Naive thymus-derived CD8-positive, alpha-beta T cell (primary cell): ENCODE data around the gene RHOJ. TPM values are rescaled to one million over a fixed set of nuclear protein-coding genes. Genes with fewer than 3 reads are reported as not detected.

Experiments
- ATAC-seq, 2 donors: fragments of 150-1000 bp; cut with Tn5 transposase in 1 of 2; sonication (Bioruptor Pico), chemical (Tn5 transposase) in 1 of 2; 1 replicate in 1 of 2; 2 replicates in 1 of 2; pipeline ENCODE4 v1.10.0; 2021; ENCODE audit warnings: mild to moderate bottlenecking in 2 of 2, moderate library complexity in 2 of 2
- POLR2A ChIA-PET: fragments of 350-600 bp; sonication (Branson Sonifier 250); formaldehyde crosslinking; loops from one replicate; lab custom pipeline; 2021; ENCODE audit warnings: antibody characterized with exemption; lab: Charles Lee
- DNase-seq, 10 donors: peaks; one replicate each; pipeline versions ENCODE4 v3.0.0 to v3.0.0-alpha.2; 2020 to 2022
- H3K27ac Mint-ChIP-seq, 10 donors: one replicate each; pipeline ENCODE4 v1.8.0; 2020 to 2022; ENCODE audit warnings: mild to moderate bottlenecking in 10 of 10, mixed read lengths in 10 of 10, moderate library complexity in 4 of 10, inconsistent platforms in 1 of 10
- H3K27me3 Mint-ChIP-seq, 5 donors: one replicate each; pipeline ENCODE4 v1.8.0; 2021 to 2022; ENCODE audit warnings: mixed read lengths in 5 of 5
- H3K36me3 Mint-ChIP-seq, 3 donors: one replicate each; pipeline ENCODE4 v1.8.0; 2020 to 2022; ENCODE audit warnings: mixed read lengths in 3 of 3, mild to moderate bottlenecking in 2 of 3, inconsistent platforms in 1 of 3
- H3K4me1 Mint-ChIP-seq, 4 donors: one replicate each; pipeline ENCODE4 v1.8.0; 2021 to 2022; ENCODE audit warnings: mixed read lengths in 4 of 4
- H3K4me3 Mint-ChIP-seq, 10 donors: one replicate each; pipeline ENCODE4 v1.8.0; 2020 to 2022; ENCODE audit warnings: mild to moderate bottlenecking in 10 of 10, mixed read lengths in 10 of 10, moderate library complexity in 6 of 10, inconsistent platforms in 1 of 10
- H3K9me3 Mint-ChIP-seq, 9 donors: one replicate each; pipeline ENCODE4 v1.8.0; 2020 to 2022; ENCODE audit warnings: mixed read lengths in 9 of 9, mild to moderate bottlenecking in 3 of 9, inconsistent platforms in 1 of 9, moderate library complexity in 1 of 9
- polyA plus RNA-seq, 3 donors: library from polyadenylated mRNA; unstranded; fragments of 300-500 nt; fragmentation: Illumina TruSeq; gene quantifications; one replicate each; pipeline ENCODE4 v1.2.3, GENCODE V29; 2021
- total RNA-seq, 8 experiments: library from RNA in 2 of 8; stranded (reverse) in 2 of 8; gene quantifications; one replicate each; pipeline ENCODE4 v1.2.3 and lab custom pipeline; 2021 to 2026

RHOJ gene
- total and polyA plus RNA-seq, 5 experiments from 2014 or later, result not detected

- H3K4me3 Mint-ChIP-seq, result no peak overlapping the region
- H3K4me1 Mint-ChIP-seq, result no peaks in the 10 kb centered on the region
- no peak overlapping the region for H3K27ac Mint-ChIP-seq
- POLR2A ChIA-PET, result no interaction called here
- ATAC-seq (no peak), DNase-seq (no peak)
- no peaks in the 10 kb centered on the region for H3K36me3 Mint-ChIP-seq
- peaks cover 0 to 19% (median 5%) of the 10 kb centered on the region in 5 donors for H3K27me3 Mint-ChIP-seq
- peaks cover 0 to 13% (median 7%) of the 10 kb centered on the region in 9 donors for H3K9me3 Mint-ChIP-seq
These were observed 17.8 kb upstream of the RHOJ start for GRCh38 chr14:63186453-63186852.

- H3K9me3 Mint-ChIP-seq, result peaks cover 0 to 6% (median 3%) of the 10 kb centered on the region in 9 donors
- ATAC-seq (no peak), DNase-seq (no peak)
- peaks cover 0 to 6% (median 4%) of the 10 kb centered on the region in 5 donors for H3K27me3 Mint-ChIP-seq
- no peaks in the 10 kb centered on the region for H3K4me1 Mint-ChIP-seq
- no peak overlapping the region for H3K4me3 Mint-ChIP-seq
- H3K27ac Mint-ChIP-seq, result no peak overlapping the region
- POLR2A ChIA-PET, result no interaction called here
- H3K36me3 Mint-ChIP-seq, result no peaks in the 10 kb centered on the region
These were observed 13.0 kb upstream of the RHOJ start for GRCh38 chr14:63191211-63191610.

GRCh38 chr14:63192085-63192484 is 12.2 kb upstream of the RHOJ start:
- Mint-ChIP-seq H3K36me3 (peaks cover 0 to under 1% (median 0%) of the 10 kb centered on the region in 3 donors), H3K4me1 (no peaks in the 10 kb centered on the region), H3K27me3 (peaks cover 0 to 6% (median 4%) of the 10 kb centered on the region in 5 donors), H3K4me3 (no peak overlapping the region), H3K9me3 (peaks cover 0 to 6% (median 3%) of the 10 kb centered on the region in 9 donors), H3K27ac (no peak overlapping the region)
- POLR2A ChIA-PET, result no interaction called here
- ATAC-seq (no peak), DNase-seq (no peak)

- no peak for ATAC-seq
- POLR2A ChIA-PET, result no interaction called here
- H3K36me3 Mint-ChIP-seq, result peaks cover 0 to 8% (median 0%) of the 10 kb centered on the region in 3 donors
- H3K9me3 Mint-ChIP-seq, result peaks cover 0 to 9% (median 3%) of the 10 kb centered on the region in 9 donors
- DNase-seq, result no peak
- peaks cover 4 to 13% (median 6%) of the 10 kb centered on the region in 5 donors for H3K27me3 Mint-ChIP-seq
- H3K27ac Mint-ChIP-seq, result no peak overlapping the region
- no peaks in the 10 kb centered on the region for H3K4me1 Mint-ChIP-seq
- no peak overlapping the region for H3K4me3 Mint-ChIP-seq
These were observed 11.0 kb upstream of the RHOJ start for GRCh38 chr14:63193236-63193635.

GRCh38 chr14:63200035-63200740 is 4.1 kb upstream of the RHOJ start:
- H3K4me3 Mint-ChIP-seq, result no peak overlapping the region
- H3K9me3 Mint-ChIP-seq, result peaks cover 0 to 4% (median 0%) of the 10 kb centered on the region in 9 donors
- no peak for DNase-seq
- H3K36me3 Mint-ChIP-seq, result peaks cover 0 to 8% (median 0%) of the 10 kb centered on the region in 3 donors
- no peak overlapping the region for H3K27ac Mint-ChIP-seq
- H3K4me1 Mint-ChIP-seq, result no peaks in the 10 kb centered on the region
- no peak for ATAC-seq
- peaks cover 11 to 23% (median 20%) of the 10 kb centered on the region in 5 donors for H3K27me3 Mint-ChIP-seq
- POLR2A ChIA-PET, result no interaction called here

GRCh38 chr14:63200767-63201166 is 3.5 kb upstream of the RHOJ start:
- no peak overlapping the region for H3K27ac Mint-ChIP-seq
- no peaks in the 10 kb centered on the region for H3K4me1 Mint-ChIP-seq
- peaks cover 11 to 23% (median 20%) of the 10 kb centered on the region in 5 donors for H3K27me3 Mint-ChIP-seq
- POLR2A ChIA-PET, result no interaction called here
- peaks cover 0 to 8% (median 0%) of the 10 kb centered on the region in 3 donors for H3K36me3 Mint-ChIP-seq
- DNase-seq (no peak), ATAC-seq (no peak)
- peaks cover 0 to 4% (median 0%) of the 10 kb centered on the region in 9 donors for H3K9me3 Mint-ChIP-seq
- H3K4me3 Mint-ChIP-seq, result no peak overlapping the region

GRCh38 chr14:63203015-63203414 is 1.2 kb upstream of the RHOJ start:
- Mint-ChIP-seq H3K9me3 (peaks cover 0 to 4% (median 0%) of the 10 kb centered on the region in 9 donors), H3K4me1 (no peaks in the 10 kb centered on the region), H3K4me3 (no peak overlapping the region), H3K27me3 (peaks cover 8 to 19% (median 16%) of the 10 kb centered on the region in 5 donors), H3K27ac (no peak overlapping the region), H3K36me3 (no peaks in the 10 kb centered on the region)
- DNase-seq (no peak), ATAC-seq (no peak)
- POLR2A ChIA-PET, result no interaction called here

- no peaks in the 10 kb centered on the region for H3K36me3 Mint-ChIP-seq
- H3K27ac Mint-ChIP-seq, result no peak overlapping the region
- DNase-seq (no peak), ATAC-seq (no peak)
- H3K9me3 Mint-ChIP-seq, result peaks cover 0 to 4% (median 0%) of the 10 kb centered on the region in 9 donors
- POLR2A ChIA-PET, result no interaction called here
- no peaks in the 10 kb centered on the region for H3K4me1 Mint-ChIP-seq
- peaks cover 5 to 16% (median 13%) of the 10 kb centered on the region in 5 donors for H3K27me3 Mint-ChIP-seq
- H3K4me3 Mint-ChIP-seq, result no peak overlapping the region
These were observed 431 bp upstream of the RHOJ start for GRCh38 chr14:63203618-63204406.

GRCh38 chr14:63205044-63205575 is 867 bp downstream of the RHOJ start:
- Mint-ChIP-seq H3K27ac (no peak overlapping the region), H3K9me3 (peaks cover 0 to 4% (median 0%) of the 10 kb centered on the region in 9 donors), H3K36me3 (no peaks in the 10 kb centered on the region), H3K4me1 (no peaks in the 10 kb centered on the region), H3K4me3 (no peak overlapping the region), H3K27me3 (peaks cover 1 to 14% (median 8%) of the 10 kb centered on the region in 5 donors)
- POLR2A ChIA-PET, result no interaction called here
- ATAC-seq (no peak), DNase-seq (no peak)

- H3K36me3 Mint-ChIP-seq, result no peaks in the 10 kb centered on the region
- no peak overlapping the region for H3K4me3 Mint-ChIP-seq
- peaks cover under 1 to 14% (median 9%) of the 10 kb centered on the region in 5 donors for H3K27me3 Mint-ChIP-seq
- no peak overlapping the region for H3K27ac Mint-ChIP-seq
- no peak for DNase-seq
- H3K9me3 Mint-ChIP-seq, result peaks cover 0 to 4% (median 0%) of the 10 kb centered on the region in 9 donors
- POLR2A ChIA-PET, result no interaction called here
- no peak for ATAC-seq
- H3K4me1 Mint-ChIP-seq, result no peaks in the 10 kb centered on the region
These were observed 1.6 kb downstream of the RHOJ start for GRCh38 chr14:63205866-63206265.

- H3K36me3 Mint-ChIP-seq, result no peaks in the 10 kb centered on the region
- no peak for ATAC-seq
- peaks cover 0 to 2% (median 0%) of the 10 kb centered on the region in 9 donors for H3K9me3 Mint-ChIP-seq
- POLR2A ChIA-PET, result no interaction called here
- no peak overlapping the region for H3K4me3 Mint-ChIP-seq
- H3K27ac Mint-ChIP-seq, result no peak overlapping the region
- peaks cover 0 to 12% (median 7%) of the 10 kb centered on the region in 5 donors for H3K27me3 Mint-ChIP-seq
- H3K4me1 Mint-ChIP-seq, result no peaks in the 10 kb centered on the region
- DNase-seq, result no peak
These were observed 4.9 kb downstream of the RHOJ start for GRCh38 chr14:63209160-63209559.

- Mint-ChIP-seq H3K9me3 (peaks cover 0 to 2% (median 0%) of the 10 kb centered on the region in 9 donors), H3K4me1 (no peaks in the 10 kb centered on the region), H3K4me3 (no peak overlapping the region), H3K27me3 (peaks cover 0 to 19% (median 10%) of the 10 kb centered on the region in 5 donors), H3K36me3 (no peaks in the 10 kb centered on the region), H3K27ac (no peak overlapping the region)
- DNase-seq (no peak), ATAC-seq (no peak)
- POLR2A ChIA-PET, result no interaction called here
These were observed 6.6 kb downstream of the RHOJ start for GRCh38 chr14:63210812-63211211.

GRCh38 chr14:63212209-63212608 is 8.0 kb downstream of the RHOJ start:
- DNase-seq (no peak), ATAC-seq (no peak)
- H3K36me3 Mint-ChIP-seq, result no peaks in the 10 kb centered on the region
- H3K4me3 Mint-ChIP-seq, result no peak overlapping the region
- peaks cover 0 to 2% (median 0%) of the 10 kb centered on the region in 9 donors for H3K9me3 Mint-ChIP-seq
- H3K27me3 Mint-ChIP-seq, result peaks cover 0 to 19% (median 7%) of the 10 kb centered on the region in 5 donors
- no peak overlapping the region for H3K27ac Mint-ChIP-seq
- no peaks in the 10 kb centered on the region for H3K4me1 Mint-ChIP-seq
- POLR2A ChIA-PET, result no interaction called here
